SK-N-SH (cell line): ENCODE measurements around the gene PARP11. TPM values are rescaled to one million over a fixed set of nuclear protein-coding genes. Genes with fewer than 3 reads are reported as not detected.

Source experiments
- CTCF ChIA-PET: fragments of 300-600, 350-600 bp; formaldehyde crosslinking; extraction: SDS; loops from one replicate; lab custom pipeline; 2021; lab: Yijun Ruan, JAX
- POLR2A ChIA-PET: fragments of 350-600 bp; sonication (Branson Sonifier 250); formaldehyde crosslinking; extraction: SDS; loops from one replicate; lab custom pipeline; 2020; ENCODE audit warnings: antibody characterized with exemption, inconsistent platforms; lab: Yijun Ruan, JAX
- DNase-seq: peaks from one replicate; pipeline ENCODE4 v3.0.0; 2012
- H2AFZ ChIP-seq: fragments of 200-600 bp; sonication (generic); 2 replicates; pipeline ENCODE4 v1.8.1; 2016; ENCODE audit warnings: antibody characterized with exemption, mild to moderate bottlenecking, low read depth
- H3F3A ChIP-seq: fragments of 200-600 bp; sonication (generic); replicated peaks from 2 replicates; pipeline ENCODE3; 2016; ENCODE audit warnings: antibody characterized with exemption, mild to moderate bottlenecking; ENCODE audit not compliant: insufficient read depth
- H3K27ac ChIP-seq, 2 experiments: fragments of 200-500 bp in 1 of 2; fragments of 200-600 bp in 1 of 2; sonication (Bioruptor generic) in 1 of 2; sonication (generic), shearing (Covaris generic) in 1 of 2; 2 replicates each; pipeline versions ENCODE4 v1.5.1 to v1.6.1; 2014 to 2016; ENCODE audit warnings: low read depth in 2 of 2, inconsistent platforms in 1 of 2, low read length in 1 of 2, mild to moderate bottlenecking in 1 of 2, mixed read lengths in 1 of 2
- H3K27me3 ChIP-seq: fragments of 200-600 bp; sonication (generic), shearing (Covaris generic); 2 replicates; pipeline ENCODE4 v1.6.1; 2016; ENCODE audit warnings: mixed run types; ENCODE audit not compliant: insufficient read depth
- H3K36me3 ChIP-seq, 2 experiments: fragments of 200-500 bp in 1 of 2; fragments of 200-600 bp in 1 of 2; sonication (Bioruptor generic) in 1 of 2; sonication (generic) in 1 of 2; replicated peaks in 1 of 2; 2 replicates each; pipeline versions ENCODE3 to v1.5.1; 2014 to 2016; ENCODE audit warnings: low read length in 1 of 2, mild to moderate bottlenecking in 1 of 2; ENCODE audit not compliant: insufficient read depth in 2 of 2, control insufficient read depth in 1 of 2
- H3K4me1 ChIP-seq, 2 experiments: fragments of 200-500 bp in 1 of 2; fragments of 200-600 bp in 1 of 2; sonication (Bioruptor generic) in 1 of 2; sonication (generic), shearing (Covaris generic) in 1 of 2; 2 replicates each; pipeline versions ENCODE4 v1.5.1 to v1.6.1; 2014 to 2016; ENCODE audit warnings: low read depth in 1 of 2, low read length in 1 of 2, mixed run types in 1 of 2; ENCODE audit not compliant: insufficient read depth in 2 of 2, control insufficient read depth in 1 of 2
- H3K4me2 ChIP-seq: fragments of 200-600 bp; sonication (generic), shearing (Covaris generic); 2 replicates; pipeline ENCODE4 v1.6.1; 2017; ENCODE audit warnings: mixed run types
- H3K4me3 ChIP-seq, 2 experiments: fragments of 200-500 bp in 1 of 2; fragments of 200-600 bp in 1 of 2; sonication (Bioruptor generic) in 1 of 2; sonication (generic), shearing (Covaris generic) in 1 of 2; 2 replicates each; pipeline versions ENCODE4 v1.5.1 to v1.8.1; 2014 to 2016; ENCODE audit warnings: low read depth in 2 of 2, inconsistent platforms in 1 of 2, low read length in 1 of 2, mild to moderate bottlenecking in 1 of 2, mixed read lengths in 1 of 2, moderate library complexity in 1 of 2
- H3K79me2 ChIP-seq: fragments of 200-600 bp; sonication (generic); 2 replicates; pipeline ENCODE4 v1.8.1; 2017; ENCODE audit warnings: mild to moderate bottlenecking; ENCODE audit not compliant: insufficient read depth
- H3K9ac ChIP-seq: fragments of 200-600 bp; sonication (generic); 2 replicates; pipeline ENCODE4 v1.6.1; 2017; ENCODE audit warnings: mixed run types
- H3K9me2 ChIP-seq: fragments of 200-600 bp; sonication (generic); 2 replicates; pipeline ENCODE4 v1.6.1; 2017; ENCODE audit warnings: mixed run types
- H3K9me3 ChIP-seq: fragments of 200-600 bp; sonication (generic); 2 replicates; pipeline ENCODE4 v1.6.1; 2017; ENCODE audit warnings: mixed run types, mild to moderate bottlenecking, moderate library complexity
- H4K20me1 ChIP-seq: fragments of 200-600 bp; sonication (generic); 2 replicates; pipeline ENCODE4 v1.6.1; 2017; ENCODE audit warnings: mild to moderate bottlenecking, mixed run types; ENCODE audit not compliant: insufficient read depth
- ELF1 ChIP-seq: IDR thresholded peaks from 2 replicates; pipeline ENCODE4 v1.4.0; 2012
- EP300 ChIP-seq, 2 experiments: IDR thresholded peaks; 2 replicates each; pipeline versions ENCODE4 v1.4.0 to v1.6.1; 2012; ENCODE audit warnings: borderline replicate concordance in 1 of 2, low read depth in 1 of 2, low read length in 1 of 2
- EZH2phosphoT487 ChIP-seq: fragments of 200-600 bp; sonication (generic); IDR thresholded peaks from 2 replicates; pipeline ENCODE4 v1.6.1; 2017; ENCODE audit warnings: low read depth, mixed run types, mild to moderate bottlenecking, antibody characterized with exemption, moderate library complexity, borderline replicate concordance
- FOSL2 ChIP-seq: IDR thresholded peaks from 2 replicates; pipeline ENCODE4 v1.4.0; 2012; ENCODE audit warnings: low read depth, mild to moderate bottlenecking, moderate library complexity, borderline replicate concordance
- FOXJ3 ChIP-seq: sonication (generic); formaldehyde crosslinking; IDR thresholded peaks from 2 replicates; pipeline ENCODE4 v1.5.1; 2020; ENCODE audit warnings: mild to moderate bottlenecking, missing genetic modification reagents
- FOXM1 ChIP-seq: IDR thresholded peaks from 2 replicates; pipeline ENCODE4 v1.4.0; 2012; ENCODE audit warnings: low read depth, mild to moderate bottlenecking
- JUND ChIP-seq: IDR thresholded peaks from 2 replicates; pipeline ENCODE4 v1.4.0; 2012
- MXI1 ChIP-seq: IDR thresholded peaks from 2 replicates; pipeline ENCODE4 v1.6.1; 2012; ENCODE audit warnings: mild to moderate bottlenecking, low read depth, low read length, improper control_type of control experiment
- RAD21 ChIP-seq: IDR thresholded peaks from 2 replicates; pipeline ENCODE4 v1.6.1; 2012; ENCODE audit warnings: mild to moderate bottlenecking, low read length
- RCOR1 ChIP-seq: fragments of 150-350 bp; IDR thresholded peaks from 2 replicates; pipeline ENCODE4 v1.6.1; 2017; ENCODE audit warnings: antibody characterized with exemption, low read length
- SIN3A ChIP-seq: IDR thresholded peaks from 2 replicates; pipeline ENCODE4 v1.6.1; 2012; ENCODE audit warnings: low read depth, mild to moderate bottlenecking, low read length, moderate library complexity, borderline replicate concordance
- SMC3 ChIP-seq: IDR thresholded peaks from 2 replicates; pipeline ENCODE4 v1.6.1; 2012; ENCODE audit warnings: low read depth, low read length, improper control_type of control experiment
- TCF12 ChIP-seq: IDR thresholded peaks from 2 replicates; pipeline ENCODE4 v1.4.0; 2012
- WGBS: methylation state at CpG from one replicate; pipeline ENCODE4 v1.1.6; 2017; ENCODE audit warnings: low lambda C conversion rate; 5-methylcytosine and 5-hydroxymethylcytosine counted together
- polyA plus RNA-seq, 3 experiments: library from polyadenylated mRNA; depleted of rRNA; stranded (reverse); fragments of >200 nt; gene quantifications; 2 replicates each; pipeline ENCODE4 v1.2.3, GENCODE V29; 2012
- TF ChIP-seq, protein P1 (sequence below): fragments of 200-600 bp; sonication (generic); IDR thresholded peaks from 2 replicates; pipeline ENCODE4 v1.6.1; 2017; ENCODE audit warnings: antibody characterized with exemption, mild to moderate bottlenecking, moderate library complexity
- TF ChIP-seq, protein P2 (sequence below): IDR thresholded peaks from 2 replicates; pipeline ENCODE4 v1.4.0; 2012; ENCODE audit warnings: low read depth, borderline replicate concordance
- TF ChIP-seq, protein P3 (sequence below): IDR thresholded peaks from 2 replicates; pipeline ENCODE4 v1.4.0; 2012; ENCODE audit warnings: low read depth, borderline replicate concordance
- TF ChIP-seq, protein P4 (sequence below): IDR thresholded peaks from 2 replicates; pipeline ENCODE4 v1.4.0; 2012; ENCODE audit warnings: low read depth
- TF ChIP-seq, protein P5 (sequence below): IDR thresholded peaks from 2 replicates; pipeline ENCODE4; 2012

PARP11 gene
- polyA plus RNA-seq, 1 of the 3 experiments (the other 2 are of a cell fraction) = 1.8 TPM

DNA sequence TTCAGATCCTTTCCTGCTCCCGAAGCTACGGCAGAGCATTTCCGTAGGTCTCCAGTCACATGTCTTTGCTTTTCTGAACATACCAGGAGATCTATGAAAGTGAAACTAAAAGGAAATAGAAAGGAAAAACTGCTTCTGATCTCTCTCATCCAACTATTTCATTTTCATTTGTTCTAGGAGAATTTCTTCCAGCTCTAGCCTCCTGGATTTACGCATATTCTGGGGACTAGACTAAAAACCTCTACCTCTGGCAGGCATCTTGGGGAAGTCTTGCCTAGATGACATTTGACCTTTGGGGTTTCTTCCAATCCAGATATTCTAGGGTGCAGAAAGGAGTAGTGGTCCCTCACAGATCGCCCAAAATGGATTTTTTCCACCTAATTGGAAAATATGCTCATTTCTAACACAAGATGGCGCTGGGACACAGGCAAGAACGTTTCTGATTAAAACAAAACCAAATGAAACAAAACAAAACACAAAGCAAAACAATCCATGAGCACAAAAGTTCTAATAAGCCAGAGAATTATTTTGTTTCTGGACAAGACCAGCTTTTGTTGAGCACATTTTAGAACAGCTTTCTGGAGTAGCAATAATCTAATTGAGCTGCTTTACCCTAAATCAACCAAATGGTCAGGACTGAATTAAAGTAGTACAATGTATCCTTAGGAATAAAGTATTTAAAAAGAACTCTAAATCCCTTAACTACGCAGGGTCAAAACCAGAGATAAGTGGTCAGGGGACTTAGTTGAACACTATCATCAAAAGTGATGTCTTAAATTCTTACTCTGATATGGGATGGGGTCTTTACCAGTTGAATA lies 12.3 kb upstream of the PARP11 start:
- ChIA-PET POLR2A (interaction anchor here (1.6 kb wide), 1 partner anchor 391 kb away, joined by 3 read pairs; no protein-coding TSS in a partner anchor), CTCF (interaction anchor here (0.6 to 9.6 kb wide), 39 partner anchors 9 to 419 kb away, joined by 3 to 193 read pairs (median 4); no protein-coding TSS in a partner anchor)
- Histone ChIP-seq H3K4me3 (peak overlapping the region; percentile 2 to 52; a peak in 3 of 4 replicates), H3K27me3 (peaks cover 50% of the 10 kb centered on the region), H3K9me3 (no peaks in the 10 kb centered on the region), H3F3A (no peaks in the 10 kb centered on the region), H4K20me1 (no peaks in the 10 kb centered on the region), H3K9ac (no peak overlapping the region), H3K27ac (no peak overlapping the region), H3K36me3 (no peaks in the 10 kb centered on the region), H2AFZ (peak overlapping the region; percentile 71), H3K79me2 (no peaks in the 10 kb centered on the region), H3K4me1 (no peaks in the 10 kb centered on the region; a peak in 1 of 4 replicates), H3K9me2 (no peaks in the 10 kb centered on the region), H3K4me2 (peak overlapping the region; percentile 75)
- 8% methylated on average over 8 of the region's 8 CpGs for WGBS
- TF ChIP-seq RAD21 (peak; percentile 80), RCOR1 (no peak), SMC3 (peak; percentile 64), FOXJ3 (no peak), TCF12 (no peak)
- TF ChIP-seq, protein P1, sequence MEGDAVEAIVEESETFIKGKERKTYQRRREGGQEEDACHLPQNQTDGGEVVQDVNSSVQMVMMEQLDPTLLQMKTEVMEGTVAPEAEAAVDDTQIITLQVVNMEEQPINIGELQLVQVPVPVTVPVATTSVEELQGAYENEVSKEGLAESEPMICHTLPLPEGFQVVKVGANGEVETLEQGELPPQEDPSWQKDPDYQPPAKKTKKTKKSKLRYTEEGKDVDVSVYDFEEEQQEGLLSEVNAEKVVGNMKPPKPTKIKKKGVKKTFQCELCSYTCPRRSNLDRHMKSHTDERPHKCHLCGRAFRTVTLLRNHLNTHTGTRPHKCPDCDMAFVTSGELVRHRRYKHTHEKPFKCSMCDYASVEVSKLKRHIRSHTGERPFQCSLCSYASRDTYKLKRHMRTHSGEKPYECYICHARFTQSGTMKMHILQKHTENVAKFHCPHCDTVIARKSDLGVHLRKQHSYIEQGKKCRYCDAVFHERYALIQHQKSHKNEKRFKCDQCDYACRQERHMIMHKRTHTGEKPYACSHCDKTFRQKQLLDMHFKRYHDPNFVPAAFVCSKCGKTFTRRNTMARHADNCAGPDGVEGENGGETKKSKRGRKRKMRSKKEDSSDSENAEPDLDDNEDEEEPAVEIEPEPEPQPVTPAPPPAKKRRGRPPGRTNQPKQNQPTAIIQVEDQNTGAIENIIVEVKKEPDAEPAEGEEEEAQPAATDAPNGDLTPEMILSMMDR = peak; percentile 90
- peak; percentile 30 for DNase-seq

DNA sequence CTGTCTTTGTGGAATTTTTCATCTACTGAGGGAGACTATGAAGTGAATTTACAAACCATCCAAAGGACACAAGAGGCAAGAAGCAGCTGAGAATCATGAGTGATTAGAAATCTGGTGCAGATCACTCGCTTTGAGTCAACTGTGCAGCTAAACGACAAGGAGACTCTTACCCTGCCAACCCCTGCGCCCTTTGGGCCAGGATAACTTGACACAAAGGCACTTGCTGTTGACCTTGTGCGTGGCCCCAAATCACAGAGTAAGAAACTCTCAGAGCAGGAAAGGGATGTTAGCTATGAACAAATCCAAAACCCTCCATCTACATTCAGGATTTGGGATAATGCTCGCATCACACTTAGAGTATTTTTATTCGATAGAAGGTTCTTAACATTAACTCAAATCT lies 11.5 kb upstream of the PARP11 start:
- no peak overlapping the region for H3K4me3 ChIP-seq
- H3K4me2 ChIP-seq = peak overlapping the region; percentile 75; the same call in 1 of the 2 replicates
- H3K9me2 ChIP-seq = no peaks in the 10 kb centered on the region
- ChIA-PET CTCF (interaction anchor here (0.6 to 9.6 kb wide), 20 partner anchors 9 to 420 kb away, joined by 3 to 193 read pairs (median 6); no protein-coding TSS in a partner anchor), POLR2A (interaction anchor here (1.6 kb wide), 1 partner anchor 392 kb away, joined by 3 read pairs; no protein-coding TSS in a partner anchor)
- no peaks in the 10 kb centered on the region for H4K20me1 ChIP-seq
- H3K4me1 ChIP-seq = no peaks in the 10 kb centered on the region; a peak in 1 of 4 replicates
- no peaks in the 10 kb centered on the region for H3K79me2 ChIP-seq
- no peak overlapping the region for H3K9ac ChIP-seq
- no peaks in the 10 kb centered on the region for H3F3A ChIP-seq
- 2% methylated on average over 6 of the region's 6 CpGs for WGBS
- H3K36me3 ChIP-seq = no peaks in the 10 kb centered on the region
- DNase-seq = no peak
- H3K27me3 ChIP-seq = peaks cover 51% of the 10 kb centered on the region
- H3K27ac ChIP-seq = no peak overlapping the region
- H3K9me3 ChIP-seq = no peaks in the 10 kb centered on the region
- H2AFZ ChIP-seq = no peak overlapping the region
- TF ChIP-seq, protein P2, sequence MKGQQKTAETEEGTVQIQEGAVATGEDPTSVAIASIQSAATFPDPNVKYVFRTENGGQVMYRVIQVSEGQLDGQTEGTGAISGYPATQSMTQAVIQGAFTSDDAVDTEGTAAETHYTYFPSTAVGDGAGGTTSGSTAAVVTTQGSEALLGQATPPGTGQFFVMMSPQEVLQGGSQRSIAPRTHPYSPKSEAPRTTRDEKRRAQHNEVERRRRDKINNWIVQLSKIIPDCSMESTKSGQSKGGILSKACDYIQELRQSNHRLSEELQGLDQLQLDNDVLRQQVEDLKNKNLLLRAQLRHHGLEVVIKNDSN = no peak
- TF ChIP-seq JUND = no peak
- TF ChIP-seq ELF1 = no peak
- TF ChIP-seq, protein P3, sequence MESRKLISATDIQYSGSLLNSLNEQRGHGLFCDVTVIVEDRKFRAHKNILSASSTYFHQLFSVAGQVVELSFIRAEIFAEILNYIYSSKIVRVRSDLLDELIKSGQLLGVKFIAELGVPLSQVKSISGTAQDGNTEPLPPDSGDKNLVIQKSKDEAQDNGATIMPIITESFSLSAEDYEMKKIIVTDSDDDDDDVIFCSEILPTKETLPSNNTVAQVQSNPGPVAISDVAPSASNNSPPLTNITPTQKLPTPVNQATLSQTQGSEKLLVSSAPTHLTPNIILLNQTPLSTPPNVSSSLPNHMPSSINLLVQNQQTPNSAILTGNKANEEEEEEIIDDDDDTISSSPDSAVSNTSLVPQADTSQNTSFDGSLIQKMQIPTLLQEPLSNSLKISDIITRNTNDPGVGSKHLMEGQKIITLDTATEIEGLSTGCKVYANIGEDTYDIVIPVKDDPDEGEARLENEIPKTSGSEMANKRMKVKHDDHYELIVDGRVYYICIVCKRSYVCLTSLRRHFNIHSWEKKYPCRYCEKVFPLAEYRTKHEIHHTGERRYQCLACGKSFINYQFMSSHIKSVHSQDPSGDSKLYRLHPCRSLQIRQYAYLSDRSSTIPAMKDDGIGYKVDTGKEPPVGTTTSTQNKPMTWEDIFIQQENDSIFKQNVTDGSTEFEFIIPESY = no peak
- TF ChIP-seq, protein P4, sequence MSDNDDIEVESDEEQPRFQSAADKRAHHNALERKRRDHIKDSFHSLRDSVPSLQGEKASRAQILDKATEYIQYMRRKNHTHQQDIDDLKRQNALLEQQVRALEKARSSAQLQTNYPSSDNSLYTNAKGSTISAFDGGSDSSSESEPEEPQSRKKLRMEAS = no peak
- TF ChIP-seq EP300 (IDR thresholded peaks at IDR 0.05; ENCODE audit: borderline replicate concordance in 1 of 2, low read depth in 1 of 2, low read length in 1 of 2) = no peak
- no peak for TF ChIP-seq FOSL2
- TF ChIP-seq FOXJ3 = no peak
- no peak for TF ChIP-seq MXI1
- TF ChIP-seq, protein P5, sequence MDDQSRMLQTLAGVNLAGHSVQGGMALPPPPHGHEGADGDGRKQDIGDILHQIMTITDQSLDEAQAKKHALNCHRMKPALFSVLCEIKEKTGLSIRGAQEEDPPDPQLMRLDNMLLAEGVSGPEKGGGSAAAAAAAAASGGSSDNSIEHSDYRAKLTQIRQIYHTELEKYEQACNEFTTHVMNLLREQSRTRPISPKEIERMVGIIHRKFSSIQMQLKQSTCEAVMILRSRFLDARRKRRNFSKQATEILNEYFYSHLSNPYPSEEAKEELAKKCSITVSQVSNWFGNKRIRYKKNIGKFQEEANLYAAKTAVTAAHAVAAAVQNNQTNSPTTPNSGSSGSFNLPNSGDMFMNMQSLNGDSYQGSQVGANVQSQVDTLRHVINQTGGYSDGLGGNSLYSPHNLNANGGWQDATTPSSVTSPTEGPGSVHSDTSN = no peak
- TF ChIP-seq, protein P1 = no peak
- no peak for TF ChIP-seq FOXM1
- no peak for TF ChIP-seq EZH2phosphoT487
- TF ChIP-seq SIN3A = no peak
